WTC11 (cell line): Measurements from ENCODE around the gene SYPL2. TPM values are rescaled to one million over a fixed set of nuclear protein-coding genes. Genes with fewer than 3 reads are reported as not detected.

Experiments
- ATAC-seq: fragments of 200-7000 bp; cut with Tn5 transposase; 2 replicates; pipeline ENCODE4 v1.10.0; 2021; ENCODE audit warnings: mild to moderate bottlenecking, moderate library complexity
- CTCF ChIA-PET: fragments of 300-600 bp; sonication (Branson Sonifier 250); formaldehyde crosslinking; loops from one replicate; lab custom pipeline; 2021; ENCODE audit warnings: antibody characterized with exemption; lab: Charles Lee
- POLR2A ChIA-PET: fragments of 350-600 bp; sonication (Branson Sonifier 250); formaldehyde crosslinking; loops from one replicate; lab custom pipeline; 2021; ENCODE audit warnings: antibody characterized with exemption; lab: Charles Lee
- DNase-seq: peaks from one replicate; pipeline ENCODE4 v3.0.0; 2021; ENCODE audit warnings: low spot score
- H3K27ac Mint-ChIP-seq: 2 replicates; pipeline ENCODE4 v1.8.0; 2021; ENCODE audit warnings: mixed read lengths
- H3K27me3 Mint-ChIP-seq: 2 replicates; pipeline ENCODE4 v1.8.0; 2021; ENCODE audit warnings: low read depth, mild to moderate bottlenecking, moderate library complexity, mixed read lengths
- H3K36me3 Mint-ChIP-seq: 2 replicates; pipeline ENCODE4 v1.8.0; 2021; ENCODE audit warnings: mixed read lengths
- H3K4me1 Mint-ChIP-seq: 2 replicates; pipeline ENCODE4 v1.8.0; 2022; ENCODE audit warnings: mixed read lengths
- H3K4me3 Mint-ChIP-seq: 2 replicates; pipeline ENCODE4 v1.8.0; 2021; ENCODE audit warnings: mild to moderate bottlenecking, moderate library complexity, mixed read lengths
- H3K9me3 Mint-ChIP-seq: 2 replicates; pipeline ENCODE4 v1.8.0; 2021; ENCODE audit warnings: mixed read lengths
- AFF4 ChIP-seq: sonication (generic); formaldehyde crosslinking; IDR thresholded peaks from 2 replicates; pipeline ENCODE4 v1.8.1; 2023; ENCODE audit warnings: mild to moderate bottlenecking, missing genetic modification reagents, borderline replicate concordance
- ARID4B ChIP-seq: sonication (generic); formaldehyde crosslinking; IDR thresholded peaks from 2 replicates; pipeline ENCODE4 v1.8.0; 2023; ENCODE audit warnings: missing genetic modification reagents, mild to moderate bottlenecking, borderline replicate concordance
- CREM ChIP-seq: sonication (generic); formaldehyde crosslinking; IDR thresholded peaks from 2 replicates; pipeline ENCODE4 v1.8.1; 2022; ENCODE audit warnings: mild to moderate bottlenecking, missing genetic modification reagents, moderate library complexity
- E2F5 ChIP-seq: sonication (generic); formaldehyde crosslinking; IDR thresholded peaks from 2 replicates; pipeline ENCODE4 v1.8.1; 2022; ENCODE audit warnings: mild to moderate bottlenecking, moderate library complexity, missing genetic modification reagents
- ETV6 ChIP-seq: sonication (generic); formaldehyde crosslinking; IDR thresholded peaks from 2 replicates; pipeline ENCODE4 v1.8.1; 2022; ENCODE audit warnings: mild to moderate bottlenecking, missing genetic modification reagents
- FOXK1 ChIP-seq: sonication (generic); formaldehyde crosslinking; IDR thresholded peaks from 2 replicates; pipeline ENCODE4 v1.8.0; 2022; ENCODE audit warnings: mild to moderate bottlenecking, moderate library complexity, missing genetic modification reagents
- FOXP1 ChIP-seq: sonication (generic); formaldehyde crosslinking; IDR thresholded peaks from 2 replicates; pipeline ENCODE4 v1.8.0; 2022; ENCODE audit warnings: missing genetic modification reagents, mild to moderate bottlenecking, moderate library complexity, borderline replicate concordance
- FOXP4 ChIP-seq: sonication (generic); formaldehyde crosslinking; IDR thresholded peaks from 2 replicates; pipeline ENCODE4 v1.8.0; 2022; ENCODE audit warnings: mild to moderate bottlenecking, missing genetic modification reagents
- GABPB1 ChIP-seq: sonication (generic); formaldehyde crosslinking; IDR thresholded peaks from 2 replicates; pipeline ENCODE4 v1.8.1; 2023; ENCODE audit warnings: mild to moderate bottlenecking, missing genetic modification reagents
- HMGXB4 ChIP-seq: sonication (generic); formaldehyde crosslinking; IDR thresholded peaks from 2 replicates; pipeline ENCODE4 v1.8.1; 2023; ENCODE audit warnings: mild to moderate bottlenecking, moderate library complexity, missing genetic modification reagents
- MAX ChIP-seq: sonication (generic); formaldehyde crosslinking; IDR thresholded peaks from 2 replicates; pipeline ENCODE4 v1.8.0; 2022; ENCODE audit warnings: mild to moderate bottlenecking, missing genetic modification reagents
- MYBL2 ChIP-seq: sonication (generic); formaldehyde crosslinking; IDR thresholded peaks from 2 replicates; pipeline ENCODE4 v1.8.1; 2023; ENCODE audit warnings: mild to moderate bottlenecking, moderate library complexity, missing genetic modification reagents
- SMAD3 ChIP-seq: sonication (generic); formaldehyde crosslinking; IDR thresholded peaks from 2 replicates; pipeline ENCODE4 v1.8.0; 2022; ENCODE audit warnings: missing genetic modification reagents, mild to moderate bottlenecking, borderline replicate concordance
- SMAD4 ChIP-seq: sonication (generic); formaldehyde crosslinking; IDR thresholded peaks from 2 replicates; pipeline ENCODE4 v1.8.0; 2022; ENCODE audit warnings: mild to moderate bottlenecking, missing genetic modification reagents
- SP1 ChIP-seq: sonication (generic); formaldehyde crosslinking; conservative IDR thresholded peaks from 2 replicates; pipeline ENCODE4 v1.8.1; 2022; ENCODE audit warnings: missing genetic modification reagents
- USF1 ChIP-seq: sonication (generic); formaldehyde crosslinking; IDR thresholded peaks from 2 replicates; pipeline ENCODE4 v1.8.0; 2022; ENCODE audit warnings: mild to moderate bottlenecking, missing genetic modification reagents
- ZBTB21 ChIP-seq: sonication (generic); formaldehyde crosslinking; IDR thresholded peaks from 2 replicates; pipeline ENCODE4 v1.8.1; 2023; ENCODE audit warnings: mild to moderate bottlenecking, missing genetic modification reagents, borderline replicate concordance
- ZNF317 ChIP-seq: sonication (generic); formaldehyde crosslinking; IDR thresholded peaks from 2 replicates; pipeline ENCODE4 v1.8.1; 2023; ENCODE audit warnings: low read depth, mild to moderate bottlenecking, moderate library complexity, missing genetic modification reagents, borderline replicate concordance
- ZNF423 ChIP-seq: fragments of 250-450 bp; sonication (Bioruptor Pico); IDR thresholded peaks from 2 replicates; pipeline ENCODE4 v2.1.2; 2022; ENCODE audit warnings: mild to moderate bottlenecking, moderate library complexity
- total RNA-seq: library from RNA; stranded (reverse); gene quantifications from 3 replicates; pipeline ENCODE4 v1.2.3, GENCODE V29; 2021

SYPL2 gene
- total RNA-seq, 1 experiment from 2014 or later = 3.7 TPM

GRCh38 chr1:109493805-109494539, 27.6 kb downstream of the SYPL2 start, which contains the start of gene CYB561D1:
Gene CYB561D1, plus strand, starts transcription at chr1:109494094. Its CDS starts 46 bp downstream, at chr1:109494140.
- ATAC-seq (peak; percentile 81), DNase-seq (peak; percentile 90)
- Mint-ChIP-seq H3K27ac (0 out of 2 replicates have a peak within 1 kb of the TSS, but pooled peaks have one; percentile 60), H3K9me3 (no peaks in the 10 kb centered on the region), H3K36me3 (no peaks in the 10 kb centered on the region), H3K4me1 (peaks cover 22% of the 10 kb centered on the region), H3K4me3 (peak within 1 kb of the TSS; percentile 90), H3K27me3 (no peaks in the 10 kb centered on the region)
- CTCF ChIA-PET = interaction anchor here (0.7 to 13.8 kb wide), 27 partner anchors 9 to 491 kb away, joined by 3 to 740 read pairs (median 4); partner anchors contain the start of genes AHCYL1, AMIGO1, ATXN7L2 and GNAI3
- POLR2A ChIA-PET = interaction anchor here (0.6 to 0.8 kb wide), 3 partner anchors 36 to 66 kb away, joined by 3 to 5 read pairs (median 3); partner anchors contain the start of gene GNAI3
- peak; percentile 16; the same call in 1 of the 2 replicates for TF ChIP-seq SMAD3 (CRISPR knock-in tag)
- peak; percentile 67; the same call in 1 of the 2 replicates for TF ChIP-seq FOXK1
- TF ChIP-seq FOXP1 = peak; percentile 51; the same call in 1 of the 2 replicates
- TF ChIP-seq SP1 (CRISPR knock-in tag) = peak; percentile 90
- TF ChIP-seq MYBL2 (CRISPR knock-in tag) = peak; percentile 81; the same call in 1 of the 2 replicates
- TF ChIP-seq ZNF317 = no peak
- TF ChIP-seq E2F5 (CRISPR knock-in tag) = peak; percentile 63; the same call in 1 of the 2 replicates
- 0 out of 2 replicates have a peak, but pooled peaks have one; percentile 20 for TF ChIP-seq USF1
- TF ChIP-seq CREM (CRISPR knock-in tag) = peak; percentile 72; the same call in 1 of the 2 replicates
- TF ChIP-seq AFF4 (CRISPR knock-in tag) = peak; percentile 66; the same call in 1 of the 2 replicates
- no peak for TF ChIP-seq SMAD4 (CRISPR knock-in tag)
- peak; percentile 83; the same call in 1 of the 2 replicates for TF ChIP-seq ARID4B
- peak; percentile 78 for TF ChIP-seq MAX (CRISPR knock-in tag)
- peak; percentile 39; the same call in 1 of the 2 replicates for TF ChIP-seq FOXP4
- TF ChIP-seq ZNF423 = peak; percentile 15; the same call in 1 of the 2 replicates
- TF ChIP-seq HMGXB4 (CRISPR knock-in tag) = peak; percentile 91
- TF ChIP-seq ZBTB21 = no peak
- peak; percentile 38; the same call in 1 of the 2 replicates for TF ChIP-seq GABPB1 (CRISPR knock-in tag)
- TF ChIP-seq ETV6 (CRISPR knock-in tag) = peak; percentile 69; the same call in 1 of the 2 replicates
